Suprapubic skin (tissue), 4 donors: ENCODE data around the gene CLCN5.

Source experiments
- CTCF ChIP-seq, 2 donors: fragments of 200-600 bp in 1 of 2; fragments of 450-650 bp in 1 of 2; sonication (generic) in 1 of 2; IDR thresholded peaks; one replicate each; pipeline ENCODE4 v1.5.1; 2016 to 2019; ENCODE audit warnings: antibody characterized with exemption in 2 of 2, mild to moderate bottlenecking in 1 of 2, moderate library complexity in 1 of 2
- EP300 ChIP-seq: sonication (generic); formaldehyde crosslinking; IDR thresholded peaks from one replicate; pipeline ENCODE4 v1.6.1; 2017; ENCODE audit warnings: antibody characterized with exemption
- POLR2A ChIP-seq, 2 donors: fragments of 450-650 bp; IDR thresholded peaks; one replicate each; pipeline ENCODE4 v1.6.1; 2017; ENCODE audit warnings: antibody characterized with exemption in 2 of 2, mild to moderate bottlenecking in 2 of 2, moderate library complexity in 2 of 2
- POLR2AphosphoS5 ChIP-seq, 3 donors: sonication (generic); formaldehyde crosslinking; IDR thresholded peaks; one replicate each; pipeline ENCODE4 v1.6.1; 2017; ENCODE audit warnings: antibody characterized with exemption in 3 of 3

GRCh38 chrX:49947781-49948180 lies 25.4 kb downstream of the CLCN5 start:
- TF ChIP-seq CTCF (IDR thresholded peaks at IDR 0.05) (no peak), POLR2A (IDR thresholded peaks at IDR 0.05) (no peak), POLR2AphosphoS5 (IDR thresholded peaks at IDR 0.05) (no peak), EP300 (no peak)
